Activated naive CD8-positive, alpha-beta T cell treated with anti-CD3 and anti-CD28 coated beads, Interleukin-2, amount 10 ng/mL, durations not matched to agents 7 days and 5 days (primary cell): ENCODE measurements around the gene LRRK1. TPM values are rescaled to one million over a fixed set of nuclear protein-coding genes. Genes with fewer than 3 reads are reported as not detected.

Experiments
- ATAC-seq: fragments of 150-1000 bp; cut with Tn5 transposase; one replicate; pipeline ENCODE4 v1.10.0; 2021; ENCODE audit warnings: low read depth, moderate library complexity
- POLR2A ChIA-PET: fragments of 350-600 bp; sonication (Branson Sonifier 250); formaldehyde crosslinking; loops from one replicate; lab custom pipeline; 2021; ENCODE audit warnings: antibody characterized with exemption; lab: Charles Lee
- DNase-seq: peaks from one replicate; pipeline ENCODE4 v3.0.0; 2021
- H3K27ac Mint-ChIP-seq: one replicate; pipeline ENCODE4 v1.8.0; 2022; ENCODE audit warnings: mild to moderate bottlenecking, mixed read lengths
- H3K27me3 Mint-ChIP-seq: one replicate; pipeline ENCODE4 v1.8.0; 2022; ENCODE audit warnings: mild to moderate bottlenecking, moderate library complexity, mixed read lengths
- H3K36me3 Mint-ChIP-seq: one replicate; pipeline ENCODE4 v1.8.0; 2021; ENCODE audit warnings: mild to moderate bottlenecking, mixed read lengths
- H3K4me1 Mint-ChIP-seq: one replicate; pipeline ENCODE4 v1.8.0; 2021; ENCODE audit warnings: mixed read lengths
- H3K4me3 Mint-ChIP-seq: one replicate; pipeline ENCODE4 v1.8.0; 2022; ENCODE audit warnings: mild to moderate bottlenecking, moderate library complexity, mixed read lengths
- H3K9me3 Mint-ChIP-seq: one replicate; pipeline ENCODE4 v1.8.0; 2021; ENCODE audit warnings: mixed read lengths
- total RNA-seq, 2 experiments: library from RNA; stranded (reverse); gene quantifications; one replicate each; pipeline ENCODE4 v1.2.3, GENCODE V29; 2021

LRRK1 gene
- total RNA-seq, 2 experiments from 2014 or later, result 0.48 to 0.97 TPM

GRCh38 chr15:101008158-101009139 is 89.3 kb downstream of the LRRK1 start:
- Mint-ChIP-seq H3K27me3 (peaks cover 7% of the 10 kb centered on the region), H3K4me1 (peaks cover 9% of the 10 kb centered on the region), H3K4me3 (peak overlapping the region; percentile 85), H3K27ac (no peak overlapping the region), H3K9me3 (no peaks in the 10 kb centered on the region), H3K36me3 (no peaks in the 10 kb centered on the region)
- DNase-seq (peak; percentile 96), ATAC-seq (peak; percentile 86)
- POLR2A ChIA-PET, result interaction anchor here (0.6 to 0.7 kb wide), 2 partner anchors 243 to 571 kb away, joined by 4 read pairs; partner anchors contain the start of gene CHSY1

GRCh38 chr15:101009176-101009575 is 90.0 kb downstream of the LRRK1 start:
- POLR2A ChIA-PET, result no interaction called here
- peaks cover 9% of the 10 kb centered on the region for H3K4me1 Mint-ChIP-seq

GRCh38 chr15:101010781-101011180 is 91.6 kb downstream of the LRRK1 start:
- no peaks in the 10 kb centered on the region for H3K36me3 Mint-ChIP-seq
- peaks cover 11% of the 10 kb centered on the region for H3K4me1 Mint-ChIP-seq
- H3K9me3 Mint-ChIP-seq, result no peaks in the 10 kb centered on the region
- ATAC-seq (no peak), DNase-seq (no peak)
- POLR2A ChIA-PET, result interaction anchor here (0.7 kb wide), 1 partner anchor 249 kb away, joined by 7 read pairs; no protein-coding TSS in a partner anchor
- no peak overlapping the region for H3K4me3 Mint-ChIP-seq
- H3K27me3 Mint-ChIP-seq, result peaks cover 7% of the 10 kb centered on the region
- no peak overlapping the region for H3K27ac Mint-ChIP-seq

More at GRCh38 chr15:101009176-101009575, 90.0 kb downstream of the LRRK1 start:
- Mint-ChIP-seq H3K36me3 (no peaks in the 10 kb centered on the region), H3K27ac (no peak overlapping the region), H3K9me3 (no peaks in the 10 kb centered on the region), H3K27me3 (peaks cover 7% of the 10 kb centered on the region), H3K4me3 (no peak overlapping the region)
- DNase-seq (no peak), ATAC-seq (no peak)

GRCh38 chr15:101012326-101013200 is 93.4 kb downstream of the LRRK1 start:
- ATAC-seq (no peak), DNase-seq (no peak)
- POLR2A ChIA-PET, result no interaction called here
- no peak overlapping the region for H3K4me3 Mint-ChIP-seq
- H3K36me3 Mint-ChIP-seq, result no peaks in the 10 kb centered on the region
- no peaks in the 10 kb centered on the region for H3K9me3 Mint-ChIP-seq
- H3K27me3 Mint-ChIP-seq, result peaks cover 5% of the 10 kb centered on the region
- no peak overlapping the region for H3K27ac Mint-ChIP-seq
- H3K4me1 Mint-ChIP-seq, result peaks cover 8% of the 10 kb centered on the region

GRCh38 chr15:101013201-101013550 is 94.0 kb downstream of the LRRK1 start:
- Mint-ChIP-seq H3K27me3 (peaks cover 4% of the 10 kb centered on the region), H3K4me3 (no peak overlapping the region), H3K27ac (no peak overlapping the region), H3K4me1 (peaks cover 3% of the 10 kb centered on the region), H3K36me3 (no peaks in the 10 kb centered on the region), H3K9me3 (no peaks in the 10 kb centered on the region)
- DNase-seq (no peak), ATAC-seq (no peak)
- POLR2A ChIA-PET, result no interaction called here

GRCh38 chr15:101013769-101014675 is 94.9 kb downstream of the LRRK1 start:
- POLR2A ChIA-PET, result no interaction called here
- Mint-ChIP-seq H3K9me3 (no peaks in the 10 kb centered on the region), H3K27ac (no peak overlapping the region), H3K27me3 (peaks cover 2% of the 10 kb centered on the region), H3K36me3 (no peaks in the 10 kb centered on the region), H3K4me1 (peaks cover 2% of the 10 kb centered on the region), H3K4me3 (no peak overlapping the region)
- ATAC-seq, result no peak
- DNase-seq, result no peak

- no peaks in the 10 kb centered on the region for H3K36me3 Mint-ChIP-seq
- DNase-seq (peak; percentile 75), ATAC-seq (peak; percentile 70)
- no peak overlapping the region for H3K27ac Mint-ChIP-seq
- POLR2A ChIA-PET, result interaction anchor here (1.0 kb wide), 1 partner anchor 243 kb away, joined by 3 read pairs; no protein-coding TSS in a partner anchor
- H3K9me3 Mint-ChIP-seq, result no peaks in the 10 kb centered on the region
- peaks cover 2% of the 10 kb centered on the region for H3K27me3 Mint-ChIP-seq
- peaks cover 2% of the 10 kb centered on the region for H3K4me1 Mint-ChIP-seq
- no peak overlapping the region for H3K4me3 Mint-ChIP-seq
Observed at GRCh38 chr15:101014921-101015841, 96.0 kb downstream of the LRRK1 start.

- ATAC-seq, result no peak
- Mint-ChIP-seq H3K4me3 (no peak overlapping the region), H3K4me1 (peaks cover 2% of the 10 kb centered on the region), H3K27me3 (peaks cover under 1% of the 10 kb centered on the region), H3K27ac (no peak overlapping the region), H3K9me3 (no peaks in the 10 kb centered on the region), H3K36me3 (no peaks in the 10 kb centered on the region)
- POLR2A ChIA-PET, result no interaction called here
- DNase-seq, result no peak
Observed at GRCh38 chr15:101016581-101016980, 97.4 kb downstream of the LRRK1 start.

- POLR2A ChIA-PET, result no interaction called here
- H3K27me3 Mint-ChIP-seq, result no peaks in the 10 kb centered on the region
Observed at GRCh38 chr15:101017093-101017754, 98.1 kb downstream of the LRRK1 start.

GRCh38 chr15:101018016-101018415 is 98.9 kb downstream of the LRRK1 start:
- H3K36me3 Mint-ChIP-seq, result no peaks in the 10 kb centered on the region
- ATAC-seq (no peak), DNase-seq (no peak)
- H3K27me3 Mint-ChIP-seq, result no peaks in the 10 kb centered on the region
- H3K9me3 Mint-ChIP-seq, result no peaks in the 10 kb centered on the region
- H3K4me3 Mint-ChIP-seq, result no peak overlapping the region
- POLR2A ChIA-PET, result no interaction called here
- no peak overlapping the region for H3K27ac Mint-ChIP-seq
- peaks cover 2% of the 10 kb centered on the region for H3K4me1 Mint-ChIP-seq

More at GRCh38 chr15:101017093-101017754, 98.1 kb downstream of the LRRK1 start:
- Mint-ChIP-seq H3K27ac (no peak overlapping the region), H3K4me3 (no peak overlapping the region), H3K36me3 (no peaks in the 10 kb centered on the region), H3K9me3 (no peaks in the 10 kb centered on the region), H3K4me1 (peaks cover 2% of the 10 kb centered on the region)
- ATAC-seq (no peak), DNase-seq (no peak)

- ATAC-seq, result no peak
- DNase-seq, result no peak
- Mint-ChIP-seq H3K27me3 (no peaks in the 10 kb centered on the region), H3K9me3 (no peaks in the 10 kb centered on the region), H3K36me3 (no peaks in the 10 kb centered on the region), H3K27ac (no peak overlapping the region), H3K4me3 (no peak overlapping the region), H3K4me1 (peaks cover 2% of the 10 kb centered on the region)
- POLR2A ChIA-PET, result no interaction called here
Observed at GRCh38 chr15:101018450-101018849, 99.3 kb downstream of the LRRK1 start.
